ENCODE results near the gene PAPOLG.
"Not testable (repeated sequence)": the region's sequence is repeated elsewhere in the genome, so short reads cannot be mapped to it uniquely, and the experiment has no call there.

PAPOLG gene

DNA sequence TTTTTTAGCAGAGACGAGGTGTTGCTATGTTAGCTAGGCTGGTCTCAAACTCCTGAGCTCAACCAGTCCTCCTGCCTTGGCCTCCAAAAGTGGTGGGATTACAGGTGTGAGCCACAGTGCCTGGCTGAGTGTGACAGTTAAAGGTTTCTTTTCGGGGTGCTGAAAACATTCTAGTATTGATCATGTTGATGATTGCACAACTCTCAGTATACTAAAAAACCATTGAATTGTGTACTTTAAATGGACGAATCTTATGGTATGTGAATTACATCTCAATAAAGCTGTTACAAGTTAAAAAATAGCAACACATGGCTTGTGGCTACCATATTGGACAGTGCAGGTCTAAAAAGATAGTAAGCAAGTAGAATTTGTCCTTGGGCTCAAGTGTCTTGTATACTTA lies 22.3 kb downstream of the PAPOLG start:
- no peak for DNase-seq

DNA sequence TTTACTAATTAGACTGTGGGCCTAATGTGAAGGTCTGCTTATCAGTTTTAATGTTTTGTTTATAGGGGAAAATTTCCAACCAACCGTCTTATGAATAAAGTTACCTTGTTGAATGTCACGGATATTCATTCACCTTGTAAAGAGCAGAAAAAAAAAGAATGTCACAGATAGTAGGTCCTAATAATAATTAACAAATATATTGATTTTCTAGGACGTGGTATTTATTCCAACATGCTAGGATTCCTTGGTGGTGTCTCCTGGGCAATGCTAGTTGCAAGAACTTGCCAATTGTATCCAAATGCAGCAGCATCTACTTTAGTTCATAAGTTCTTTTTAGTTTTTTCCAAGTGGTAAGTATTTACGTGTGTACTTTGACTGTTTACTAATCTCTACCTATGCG lies 23.4 kb downstream of the PAPOLG start:
- no peak for DNase-seq

DNA sequence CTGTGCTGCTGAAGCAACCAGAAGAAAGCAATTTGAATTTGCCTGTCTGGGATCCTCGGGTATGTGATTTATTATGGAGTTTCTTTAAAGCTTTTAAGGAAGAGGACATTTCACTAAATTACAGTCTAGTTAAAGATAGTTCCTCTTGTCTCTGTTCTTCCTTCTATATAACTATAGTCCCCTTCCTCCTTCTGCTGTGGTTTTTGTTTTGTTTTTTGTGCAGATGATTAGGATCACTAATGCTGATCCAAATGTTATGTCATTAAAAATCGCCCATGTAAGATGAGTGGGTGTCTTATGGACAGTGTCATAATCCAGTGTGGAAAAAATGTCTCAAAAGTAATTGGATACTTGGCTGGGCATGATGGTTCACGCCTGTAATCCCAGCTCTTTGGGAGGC lies 24.7 kb downstream of the PAPOLG start:
- DNase-seq: no peak

DNA sequence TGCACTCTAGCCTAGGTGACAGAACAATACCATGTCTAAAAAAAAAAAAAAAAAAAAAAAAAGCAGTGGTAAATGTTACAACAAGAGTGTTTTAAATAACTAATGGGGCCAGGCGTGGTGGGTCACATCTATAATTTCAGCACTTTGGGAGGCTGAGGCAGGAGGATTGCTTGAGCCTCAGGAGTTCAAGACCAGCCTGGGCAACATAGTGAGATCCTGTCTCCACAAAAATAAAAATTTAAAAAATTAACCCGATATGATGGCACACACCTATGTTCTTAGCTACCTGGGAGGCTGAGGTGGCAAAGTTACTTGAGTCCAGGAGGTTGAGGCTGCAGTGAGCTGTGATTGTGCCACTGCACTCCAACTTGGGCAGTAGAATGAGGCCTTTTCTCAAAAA lies 37.1 kb downstream of the PAPOLG start:
- no peak for DNase-seq

DNA sequence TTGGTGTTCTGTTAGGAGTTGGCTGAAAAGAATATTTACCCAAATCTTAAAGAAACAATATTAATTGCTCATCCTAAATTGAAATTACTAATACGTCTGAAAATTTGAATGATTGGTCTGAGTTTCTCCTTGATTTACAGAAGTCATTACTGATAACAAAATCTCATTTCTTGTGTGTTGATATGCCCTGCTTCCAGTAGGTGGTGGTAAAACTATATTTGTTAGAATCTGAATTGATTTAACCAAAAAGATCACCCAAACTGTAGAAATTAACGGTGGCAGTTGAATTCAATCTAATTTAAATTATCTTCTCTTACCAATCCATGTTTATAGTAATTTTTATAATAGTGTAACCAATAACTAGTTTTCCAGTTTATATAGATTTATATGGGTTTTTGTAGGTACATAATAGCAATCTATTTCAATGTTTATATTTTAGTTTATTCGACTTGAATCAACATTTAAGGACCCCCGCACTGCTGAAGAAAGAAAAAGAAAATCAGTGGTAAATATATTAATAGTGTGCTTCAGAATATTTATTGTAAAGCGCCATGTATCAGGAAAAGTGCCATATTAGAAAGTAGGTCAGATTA lies 38.3 kb downstream of the PAPOLG start:
- DNase-seq: peak; percentile 22

DNA sequence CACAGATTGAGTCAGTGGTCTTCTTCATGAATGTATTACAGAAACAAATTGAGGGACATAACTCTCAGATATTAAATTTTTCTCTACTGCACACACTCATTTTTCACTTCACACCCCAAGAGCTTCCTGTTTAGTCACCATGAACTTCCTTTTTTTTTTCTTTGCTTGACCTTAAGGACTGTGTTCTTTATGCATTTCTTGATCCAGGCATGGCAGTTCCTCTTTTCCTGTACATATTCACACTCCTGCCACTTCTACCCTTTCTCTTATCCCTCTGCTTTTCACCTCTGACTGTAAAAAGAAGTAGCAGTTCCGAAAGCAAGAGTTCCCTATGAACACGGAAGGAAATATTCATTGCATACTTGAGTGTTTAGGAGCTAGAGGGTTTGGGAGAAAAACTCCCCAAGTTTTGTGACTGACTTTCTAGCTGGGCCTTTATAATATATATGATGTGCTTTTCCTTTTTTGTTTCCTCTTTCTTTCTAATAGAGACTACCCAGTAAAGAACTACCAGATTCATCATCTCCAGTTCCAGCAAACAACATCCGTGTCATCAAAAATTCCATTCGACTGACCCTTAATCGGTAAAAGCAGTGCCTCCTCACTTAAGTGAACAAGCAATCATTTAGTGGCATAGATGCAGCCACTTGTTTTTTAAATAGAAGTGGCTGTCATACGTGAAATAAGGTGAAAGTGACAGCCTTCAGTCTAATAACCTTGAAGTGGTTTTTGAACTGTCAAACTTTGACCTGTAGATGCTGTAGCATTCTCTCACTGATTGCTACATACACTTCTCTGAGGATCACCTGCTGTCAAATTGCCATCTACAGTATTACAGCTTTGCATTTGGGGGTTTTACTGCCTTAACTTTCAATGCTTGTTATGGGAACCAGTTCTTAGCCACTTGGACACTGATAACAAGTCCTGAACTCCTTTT lies 40.8 kb downstream of the PAPOLG start:
- peak; percentile 25 for DNase-seq

DNA sequence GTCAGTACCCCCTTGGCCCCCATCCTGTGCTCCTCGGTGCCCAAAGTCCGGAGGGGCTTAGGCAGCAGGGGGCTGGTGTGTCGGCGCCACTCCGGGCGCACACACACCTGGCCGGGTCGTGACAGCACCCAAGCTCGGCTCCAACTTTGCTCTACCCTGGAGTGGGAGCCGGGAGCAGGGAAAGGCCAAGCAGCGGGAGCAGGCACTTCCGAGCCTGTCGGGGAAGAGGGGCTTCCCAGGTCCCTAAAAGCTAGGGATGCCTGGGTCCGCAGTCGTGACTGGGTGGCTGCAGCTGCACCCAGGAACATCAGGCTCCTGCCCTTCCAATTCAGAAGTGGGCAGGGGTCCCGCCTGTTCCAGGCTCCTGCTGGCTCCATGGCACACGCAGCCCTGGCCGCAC lies 48.4 kb downstream of the PAPOLG start:
- no peak for DNase-seq

DNA sequence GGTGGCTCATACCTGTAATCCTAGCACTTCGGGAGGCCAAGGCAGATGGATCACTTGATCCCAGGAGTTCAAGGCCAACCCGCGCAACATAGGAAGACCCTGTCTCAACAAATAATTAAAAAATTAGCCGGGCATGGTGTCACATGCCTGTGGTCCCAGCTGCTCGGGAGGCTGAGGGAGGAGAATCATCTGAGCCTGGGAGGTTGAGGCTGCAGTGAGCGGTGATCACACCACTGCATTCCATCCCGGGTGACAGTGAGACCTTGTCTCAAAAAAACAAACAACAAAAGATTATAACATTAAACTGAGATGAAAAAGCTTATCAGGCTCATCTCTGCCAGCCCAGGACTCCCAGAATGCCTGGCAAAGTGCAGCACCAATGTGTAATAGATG lies 50.5 kb downstream of the PAPOLG start:
- no peak for DNase-seq

DNA sequence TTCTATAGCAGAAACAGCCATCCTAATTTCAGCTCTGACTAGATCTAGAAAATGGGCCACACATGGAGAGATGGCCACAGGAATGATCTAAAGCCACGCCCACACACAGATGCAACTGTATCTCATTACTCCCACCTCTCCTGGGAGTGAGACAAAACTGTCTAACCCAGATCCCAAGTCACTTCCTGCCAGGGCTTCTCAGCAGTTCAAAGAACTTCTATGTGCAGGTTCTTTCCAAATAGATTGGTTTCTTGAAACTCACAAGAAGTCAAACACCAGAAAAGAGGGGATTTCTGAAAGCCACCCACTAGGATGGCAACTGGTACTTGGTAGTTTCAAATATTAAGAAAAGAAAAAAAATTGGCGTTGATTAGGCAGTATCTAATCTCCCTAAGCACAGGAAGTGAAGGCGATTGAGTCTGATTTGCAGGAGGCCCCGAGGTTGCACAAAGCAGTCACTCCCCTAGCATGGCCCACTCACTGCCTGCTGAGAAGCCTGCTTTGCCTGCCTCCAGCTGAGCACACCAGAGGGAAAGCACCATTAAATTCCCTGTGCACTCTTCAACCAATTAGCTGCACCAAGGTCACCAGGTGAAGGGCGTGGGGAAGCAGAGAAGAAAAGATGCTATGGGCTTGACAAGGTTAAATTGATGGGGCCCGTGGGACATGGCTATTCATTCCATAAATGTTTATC lies 51.1 kb downstream of the PAPOLG start:
- peak; percentile 38 for DNase-seq

DNA sequence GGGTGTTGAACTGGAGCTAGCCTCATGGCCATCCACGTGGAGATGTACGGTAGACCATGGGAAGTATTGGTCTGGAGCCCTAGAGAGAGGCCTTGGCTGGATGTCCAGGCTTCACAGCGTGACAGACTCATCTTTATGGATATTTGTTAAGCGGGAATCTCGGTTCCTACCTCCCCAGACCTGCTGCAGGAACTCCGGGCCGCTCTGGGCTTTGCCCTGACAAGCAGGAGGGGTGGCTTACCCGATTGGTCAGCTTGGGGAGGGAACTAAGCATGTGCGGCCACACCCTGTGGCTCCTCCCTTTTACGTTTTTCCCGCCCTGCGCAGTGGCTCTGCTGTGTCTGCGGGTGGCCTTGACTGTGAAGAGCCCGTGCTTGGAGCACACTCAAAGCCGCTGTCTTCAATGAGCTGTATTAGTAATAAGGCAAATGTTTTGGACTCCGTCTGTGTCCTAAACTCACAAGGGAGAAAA lies 52.3 kb downstream of the PAPOLG start:
- DNase-seq: no peak

DNA sequence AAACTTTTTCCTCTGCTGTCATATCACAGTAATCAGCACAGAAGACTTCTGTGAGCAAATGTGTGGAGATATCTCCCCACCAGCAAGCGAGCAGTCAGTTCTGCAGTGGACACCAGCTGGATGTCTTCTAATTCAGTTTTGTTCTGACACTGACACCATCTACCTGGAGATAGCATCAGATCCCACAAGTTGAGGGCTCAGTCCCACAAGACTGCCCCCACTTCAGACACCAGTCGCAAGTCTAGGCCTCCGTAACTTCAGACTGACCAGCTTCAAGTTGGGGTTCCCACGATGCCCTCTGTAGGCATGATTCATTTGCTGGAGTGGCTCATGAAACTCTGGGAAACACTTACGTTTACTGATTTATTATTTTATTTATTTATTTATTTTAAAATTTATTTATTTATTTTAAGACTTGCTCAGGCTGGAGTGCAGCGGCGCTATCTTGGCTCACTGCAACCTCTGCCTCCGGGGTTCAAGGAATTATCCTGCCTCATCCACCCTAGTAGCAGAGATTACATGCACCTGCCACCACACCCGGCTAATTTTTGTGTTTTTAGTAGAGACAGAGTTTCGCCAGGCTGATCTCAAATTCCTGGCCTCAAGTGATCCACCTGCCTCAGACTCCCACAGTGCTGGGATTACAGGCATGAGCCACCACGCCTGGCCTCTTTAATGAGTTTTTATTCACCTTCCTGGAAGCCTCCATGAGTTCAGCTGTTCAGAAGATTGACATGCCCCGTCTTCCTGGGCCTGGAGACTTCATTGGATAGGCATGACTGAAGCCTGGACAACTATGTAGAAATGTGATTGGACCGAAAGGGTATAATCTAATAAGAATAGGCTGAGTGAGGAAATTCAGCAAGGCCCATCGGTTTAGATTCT lies 55.7 kb downstream of the PAPOLG start:
- no peak for DNase-seq

DNA sequence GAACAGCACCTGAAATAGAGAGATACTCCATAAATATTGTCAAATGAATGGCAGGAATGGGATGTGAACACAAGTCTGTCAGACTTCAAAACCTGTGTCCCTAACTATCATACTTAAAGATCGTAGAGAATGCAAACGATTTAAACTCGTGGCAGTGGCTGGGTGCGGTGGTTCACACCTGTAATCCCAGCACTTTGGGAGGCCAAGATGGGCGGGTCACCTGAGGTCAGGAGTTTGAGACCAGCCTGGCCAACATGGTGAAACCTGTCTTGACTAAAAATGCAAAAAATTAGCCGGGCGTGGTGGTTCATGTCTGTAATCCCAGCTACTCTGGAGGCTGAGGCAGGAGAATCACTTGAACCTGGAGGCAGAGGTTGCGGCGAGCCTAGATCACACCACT lies 61.1 kb downstream of the PAPOLG start:
- DNase-seq: not testable (repeated sequence)

DNA sequence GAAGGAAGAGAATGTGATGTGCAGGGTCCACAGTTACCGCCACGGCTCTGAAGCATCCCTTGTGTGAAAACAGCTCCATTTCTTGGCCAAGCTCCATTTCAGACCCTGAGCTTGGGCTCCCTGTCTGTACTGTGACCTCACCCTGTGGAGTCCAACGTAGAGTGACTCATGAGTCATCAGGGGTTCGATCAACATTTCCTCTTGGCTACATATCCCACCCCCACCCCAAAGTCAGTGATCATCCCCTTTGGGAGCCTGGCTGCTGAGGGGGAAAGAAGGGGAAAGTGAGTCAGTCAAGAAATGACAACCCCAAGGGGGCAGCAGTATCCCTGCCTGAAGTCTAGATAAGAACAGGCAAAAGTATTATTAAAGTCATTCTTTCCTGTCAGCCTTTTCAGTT lies 62.2 kb downstream of the PAPOLG start:
- peak; percentile 24 for DNase-seq

DNA sequence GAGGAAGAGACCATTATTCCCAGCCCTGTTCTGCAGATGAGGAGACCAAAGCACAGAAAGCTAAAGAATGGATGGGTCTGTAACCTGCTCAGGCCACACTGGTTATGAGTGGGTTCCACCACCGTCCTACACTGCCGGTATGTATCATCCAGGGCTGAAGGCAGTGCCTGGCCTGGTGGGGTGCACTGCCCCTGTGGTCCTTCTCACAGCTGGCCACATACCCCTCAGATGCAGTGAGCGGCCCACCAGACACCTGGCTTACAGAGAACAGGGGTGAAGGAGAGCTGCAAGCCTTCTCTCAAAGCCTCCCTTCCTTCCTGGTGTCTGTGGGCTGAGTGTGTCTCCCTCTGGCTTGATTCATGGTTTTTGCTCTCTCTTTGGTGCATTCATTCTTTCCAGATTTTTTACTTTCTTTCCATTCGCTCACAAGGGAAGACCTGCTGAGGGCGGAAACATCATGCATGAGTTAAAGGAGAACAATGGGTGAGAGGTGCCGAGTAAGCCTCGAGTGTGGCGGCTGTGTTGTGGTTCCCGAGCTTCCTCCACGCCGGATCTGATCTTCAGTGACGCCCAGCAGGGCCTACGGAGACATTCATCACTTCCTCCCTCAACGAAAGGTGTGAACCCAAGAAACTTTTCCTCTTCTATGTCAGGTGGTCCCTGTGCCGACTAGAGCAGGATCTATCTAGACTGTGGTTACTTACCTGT lies 63.2 kb downstream of the PAPOLG start:
- DNase-seq: peak; percentile 73

DNA sequence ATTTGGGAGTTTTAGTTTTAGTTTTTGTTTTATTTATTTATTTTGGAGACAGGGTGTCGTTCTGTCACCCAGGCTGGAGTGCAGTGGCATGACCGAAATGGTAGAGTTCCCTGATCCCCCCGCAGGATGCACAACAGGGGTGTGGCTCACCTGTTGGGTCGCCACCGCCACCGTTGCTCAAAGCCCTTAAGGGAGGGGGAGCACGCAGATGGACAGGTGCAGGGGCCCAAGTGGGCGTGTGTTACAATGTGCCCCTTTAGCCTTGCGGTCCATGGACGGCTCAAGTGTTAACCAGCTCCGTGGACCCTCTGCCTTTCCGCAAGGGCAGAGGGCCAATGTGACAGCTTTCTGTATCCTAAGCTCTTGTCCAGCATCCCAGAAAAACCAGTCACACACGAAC lies 63.9 kb downstream of the PAPOLG start:
- DNase-seq: no peak

DNA sequence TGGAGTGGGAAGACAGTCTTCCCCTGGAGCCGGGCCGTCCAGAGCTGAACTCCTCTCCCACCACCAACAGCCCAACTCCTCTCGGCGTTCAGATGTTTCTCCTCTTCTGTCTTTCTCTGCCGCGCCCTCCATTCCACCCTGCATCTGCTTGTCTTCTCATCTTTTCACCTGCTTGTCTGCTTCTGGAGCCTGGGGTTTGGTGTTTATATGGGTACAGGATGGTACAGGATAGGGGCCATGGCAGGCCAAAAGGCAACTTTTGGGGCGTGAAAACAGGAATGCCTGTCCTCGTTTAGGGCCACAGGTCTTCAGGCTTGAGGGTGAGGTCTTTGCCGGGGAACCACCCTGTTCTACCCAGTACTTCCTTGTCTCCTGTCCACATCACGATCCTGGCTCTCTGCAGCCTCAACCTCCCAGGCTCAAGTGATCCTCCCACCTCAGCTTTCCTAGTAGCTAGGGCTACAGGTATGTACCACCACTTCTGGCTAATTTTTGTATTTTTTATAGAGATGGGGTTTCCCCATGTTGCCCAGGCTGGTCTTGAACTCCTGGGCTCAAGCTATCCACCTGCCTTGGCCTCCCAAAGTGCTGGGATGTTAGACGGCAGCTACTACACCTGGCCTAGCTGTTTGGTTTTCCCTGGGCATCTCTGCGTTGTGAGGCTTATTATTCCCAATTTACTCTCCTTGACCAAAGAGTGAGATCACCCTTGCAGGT lies 64.5 kb downstream of the PAPOLG start:
- DNase-seq: no peak

DNA sequence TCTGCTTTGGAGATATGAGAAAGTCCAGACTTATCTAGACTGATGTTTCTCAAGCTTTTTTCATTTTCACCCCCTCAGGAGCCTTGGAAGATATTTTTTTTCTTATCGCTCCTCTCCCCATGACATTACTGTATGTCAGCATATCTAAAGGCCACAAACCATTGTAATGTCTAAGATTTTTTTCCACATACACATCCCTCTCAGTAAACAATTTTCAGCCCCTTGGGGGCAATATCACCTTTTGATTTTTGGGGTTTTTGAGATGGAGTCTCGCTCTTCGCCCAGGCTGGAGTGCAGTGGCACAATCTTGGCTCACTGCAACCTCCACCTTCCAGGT lies 65.0 kb downstream of the PAPOLG start:
- DNase-seq: no peak

DNA sequence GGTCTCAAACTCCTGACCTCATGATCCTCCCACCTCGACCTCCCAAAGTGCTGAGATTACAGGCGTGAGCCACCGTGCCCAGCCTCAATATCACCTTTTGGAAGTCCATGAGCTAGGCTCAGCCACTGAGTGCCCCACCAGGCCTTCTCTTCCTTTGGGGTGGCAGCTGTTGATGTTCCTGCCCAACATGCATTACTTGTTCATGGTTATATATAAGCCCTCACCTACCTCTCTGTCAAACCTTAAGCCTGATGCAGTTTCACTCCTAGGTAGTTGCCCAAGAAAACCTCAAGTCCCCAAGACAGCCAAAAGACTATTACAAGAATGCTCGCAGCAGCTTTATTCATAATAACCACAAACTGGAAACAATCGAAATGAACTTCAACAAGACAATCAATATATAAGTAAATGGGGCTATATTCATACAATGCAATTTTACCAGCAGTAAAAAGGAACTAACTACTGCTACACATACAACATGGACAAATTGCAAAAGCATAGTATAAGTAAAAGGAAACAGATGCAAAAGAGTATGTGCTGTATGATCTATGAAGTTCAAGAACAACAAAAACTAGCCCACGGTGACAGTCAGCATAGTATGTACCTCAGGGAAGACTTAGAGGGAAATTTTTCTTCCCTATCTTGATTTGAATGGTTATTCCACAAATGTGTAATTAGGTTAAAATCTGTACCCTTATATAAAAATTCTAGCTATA lies 65.7 kb downstream of the PAPOLG start:
- no peak for DNase-seq

DNA sequence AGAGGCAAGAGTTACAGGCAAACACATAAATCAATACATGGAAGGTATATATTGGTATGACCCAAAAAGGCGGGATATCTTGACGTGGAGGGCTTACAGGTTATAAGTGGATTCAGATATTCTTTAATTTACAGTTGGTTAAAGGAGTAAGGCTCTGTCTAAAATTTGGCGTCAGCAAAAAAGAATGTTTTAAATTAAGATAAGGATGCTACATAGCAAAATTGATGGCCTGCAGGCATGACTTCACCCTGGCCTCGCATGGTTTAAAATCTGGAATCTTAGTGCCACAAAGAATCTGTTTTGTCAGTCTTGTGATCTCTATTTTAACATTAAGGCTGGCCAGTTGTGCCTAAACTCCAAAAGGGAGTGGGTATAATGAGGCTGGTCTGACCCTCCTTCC lies 66.9 kb downstream of the PAPOLG start:
- DNase-seq: no peak

DNA sequence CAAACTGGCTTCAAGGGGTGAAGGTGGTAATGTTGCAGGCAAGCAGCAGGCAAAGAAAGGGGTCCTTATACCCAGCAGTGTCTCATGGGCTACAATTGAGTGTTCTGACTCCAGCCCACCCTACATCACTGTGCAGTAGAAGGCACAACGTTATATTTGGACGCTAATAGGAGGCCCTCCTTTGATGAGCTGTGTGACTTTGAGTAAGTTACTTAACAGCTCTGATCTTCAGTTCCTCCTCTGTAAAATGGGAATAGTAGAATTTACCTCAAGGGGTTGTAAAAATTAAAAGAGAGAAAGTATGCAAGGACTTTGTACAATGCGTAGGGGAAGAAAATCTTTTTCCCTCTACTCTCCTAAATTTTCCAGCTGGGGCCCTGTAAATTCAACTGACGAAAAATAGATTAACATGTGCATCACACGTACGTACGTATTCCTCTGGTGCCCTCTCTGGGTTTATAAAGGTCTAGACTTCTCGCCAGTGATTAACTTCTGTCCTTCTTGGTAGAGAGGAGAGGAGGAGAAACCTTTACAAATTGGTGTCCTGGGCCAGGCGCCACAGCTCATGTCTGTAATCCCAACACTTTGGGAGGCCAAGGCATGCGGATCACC lies 67.7 kb downstream of the PAPOLG start:
- DNase-seq: no peak
